ENCODE measurements around the gene FGR.

Gene FGR

DNA sequence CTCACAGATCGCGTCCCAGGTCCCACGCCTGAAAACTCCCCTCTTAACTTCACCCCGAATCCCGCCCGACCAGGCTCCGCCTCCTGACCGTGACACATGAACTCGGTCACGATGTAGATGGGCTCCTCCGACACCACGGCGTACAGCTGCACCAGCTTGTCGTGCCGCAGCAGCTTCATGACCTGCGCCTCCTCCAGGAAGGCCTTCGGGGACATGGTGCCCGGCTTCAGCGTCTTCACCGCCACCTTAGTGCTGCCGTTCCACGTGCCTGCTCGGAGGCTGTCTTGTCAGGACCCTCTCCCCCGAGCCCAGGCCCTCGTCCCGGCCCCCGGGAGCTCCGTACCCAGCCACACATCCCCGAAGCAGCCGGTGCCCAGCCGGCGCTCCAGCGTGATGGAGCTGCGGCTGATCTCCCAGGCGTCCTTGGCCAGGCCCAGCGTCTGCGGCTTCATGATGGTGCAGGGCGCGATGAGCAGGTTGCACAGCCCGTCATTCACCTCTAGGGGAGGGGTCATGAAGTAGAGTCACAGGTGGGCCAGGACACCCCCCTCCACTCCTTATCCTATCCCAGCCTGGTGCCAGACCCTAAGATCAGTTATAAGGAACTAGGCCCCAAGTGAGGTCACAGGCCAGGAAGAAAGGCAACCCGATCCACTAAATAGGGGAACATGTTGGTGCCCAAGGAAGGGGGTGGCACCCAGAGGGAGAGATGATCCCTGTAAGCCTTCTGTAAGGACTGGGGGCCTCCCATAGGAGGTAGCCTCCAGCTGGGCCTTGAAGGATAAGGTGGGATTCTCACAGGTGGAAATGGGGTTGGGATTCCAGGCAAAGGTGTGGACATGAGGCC, 19.4 kb downstream of the FGR start:
- no peak for ATAC-seq

DNA sequence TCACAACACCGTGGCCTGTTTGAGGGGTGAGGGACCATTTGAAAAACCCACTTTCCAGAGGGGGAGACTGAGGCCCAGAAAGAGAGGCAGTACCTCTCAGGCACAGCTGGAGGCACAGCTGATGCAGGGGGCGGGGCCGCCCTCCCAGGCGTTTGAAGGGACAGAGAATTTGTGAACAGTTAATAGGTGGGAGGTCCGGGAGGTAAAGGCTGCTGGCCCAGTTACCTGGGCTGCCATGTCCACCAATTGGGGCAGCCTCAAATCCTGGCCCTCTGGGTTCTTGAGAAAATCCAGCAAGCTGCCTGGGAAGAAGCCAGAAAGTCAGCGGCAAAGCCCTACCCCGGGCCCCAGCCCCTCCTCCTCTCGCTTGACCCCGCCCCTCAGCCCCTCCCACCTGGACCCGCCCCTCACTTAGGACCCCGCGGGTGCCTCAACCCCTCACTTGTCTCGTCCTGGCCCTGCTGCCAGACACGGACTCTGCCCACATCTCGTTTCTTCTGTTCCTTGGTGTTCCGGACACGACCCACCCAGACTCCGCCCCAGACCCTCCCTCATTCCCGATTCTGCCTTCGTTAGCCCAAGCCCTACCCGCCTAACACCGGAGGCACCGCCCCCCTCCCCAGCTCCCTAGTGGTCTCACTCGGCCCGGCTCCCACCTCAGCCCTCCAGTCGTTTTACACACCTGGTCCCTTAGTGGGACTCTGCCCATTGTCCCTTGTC, 20.2 kb downstream of the FGR start:
- no peak for ATAC-seq

DNA sequence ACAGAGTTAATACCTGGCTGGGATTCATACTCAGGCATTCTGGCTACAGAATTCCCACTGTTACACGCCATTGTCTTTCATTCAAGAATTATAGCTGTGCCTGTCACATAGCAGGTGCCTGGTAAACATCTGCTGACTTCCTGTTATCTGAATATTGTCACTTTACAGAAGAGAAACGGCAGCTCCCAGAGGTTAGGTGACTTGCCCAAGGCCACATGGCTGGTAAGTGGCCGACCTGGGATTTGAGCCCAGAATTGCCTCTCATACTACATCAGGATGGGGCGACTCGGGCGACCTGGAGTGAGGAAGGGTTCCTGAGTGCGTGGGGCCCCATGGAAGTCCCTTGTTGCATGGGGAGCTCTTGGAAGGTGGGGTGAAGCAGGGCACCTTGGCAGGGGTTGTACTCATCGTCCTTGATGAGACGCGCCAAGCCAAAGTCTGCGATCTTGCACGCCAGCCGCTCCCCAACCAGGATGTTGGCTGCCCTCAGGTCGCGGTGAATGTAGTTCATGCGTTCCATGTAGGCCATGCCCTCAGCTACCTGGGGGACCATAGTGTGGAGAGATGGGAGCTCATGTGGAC, 20.9 kb downstream of the FGR start:
- ATAC-seq = no peak

DNA sequence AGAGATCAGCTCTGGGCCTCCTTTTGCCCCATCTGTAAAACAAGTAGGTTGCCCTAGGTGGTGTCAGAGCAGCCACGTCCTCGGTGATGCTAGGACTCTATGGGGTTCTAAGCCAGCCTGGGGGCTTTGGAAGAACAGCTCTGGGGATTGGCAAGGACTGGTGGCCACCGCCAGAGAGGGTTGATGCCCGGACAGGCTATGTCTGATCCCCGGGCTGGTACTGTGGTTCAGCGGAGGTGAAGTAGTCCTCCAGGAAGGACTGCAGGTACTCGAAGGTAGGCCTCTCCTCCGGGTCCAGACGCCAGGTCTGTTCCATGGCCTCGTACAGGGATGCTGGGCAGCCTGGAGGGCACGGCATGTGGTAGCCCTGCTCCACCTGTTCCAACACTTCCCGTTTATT, 22.3 kb downstream of the FGR start:
- no peak for ATAC-seq

DNA sequence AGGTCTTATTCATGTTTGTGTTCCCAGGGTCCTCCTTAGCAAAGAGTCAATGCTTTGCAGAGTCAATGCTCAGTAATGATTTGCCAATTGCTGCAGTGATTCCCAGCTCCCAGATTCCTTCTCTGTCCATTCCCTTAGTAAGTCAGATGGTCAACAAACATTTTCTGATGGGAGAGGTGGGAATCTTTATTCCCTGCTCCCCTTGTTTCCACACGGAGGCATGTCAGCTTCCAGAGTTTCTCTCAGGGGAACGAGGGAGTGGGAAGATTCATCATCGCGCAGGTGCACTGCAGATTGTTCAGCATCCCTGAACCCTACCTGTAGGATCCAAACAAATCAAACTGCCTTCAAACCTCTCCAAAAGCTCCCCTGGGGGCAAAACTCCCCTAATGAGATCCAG, 23.5 kb downstream of the FGR start:
- ATAC-seq = no peak

DNA sequence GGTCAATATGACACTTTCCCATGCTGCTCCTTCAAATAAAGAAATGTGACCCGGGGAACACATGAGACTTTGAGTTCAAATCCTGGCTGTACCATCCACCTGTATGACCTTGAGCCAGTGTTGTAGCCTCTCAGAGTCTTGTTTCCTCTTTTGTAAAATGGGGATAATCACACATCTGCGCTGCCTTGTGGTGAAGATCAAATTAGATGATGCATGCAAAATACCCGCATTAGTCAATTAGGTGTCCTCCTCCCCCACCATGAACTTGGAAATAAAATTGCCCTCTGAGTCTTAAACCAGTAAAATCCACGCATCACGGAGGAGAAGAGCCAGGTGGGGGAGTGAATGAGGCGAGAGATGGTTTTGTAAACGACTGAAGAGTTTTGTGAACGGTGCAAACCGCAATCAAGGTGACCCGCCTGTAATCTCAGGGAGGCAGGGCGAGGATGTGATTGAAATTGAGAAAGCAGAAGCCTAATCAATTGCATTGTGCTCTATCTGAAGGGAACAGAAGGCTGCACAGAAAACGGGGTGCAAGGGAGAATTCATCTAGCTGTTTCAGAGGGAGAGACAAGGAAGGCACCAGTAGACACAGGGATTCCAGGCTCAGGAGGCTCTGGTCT, 25.3 kb downstream of the FGR start:
- ATAC-seq = peak; percentile 22 to 23

DNA sequence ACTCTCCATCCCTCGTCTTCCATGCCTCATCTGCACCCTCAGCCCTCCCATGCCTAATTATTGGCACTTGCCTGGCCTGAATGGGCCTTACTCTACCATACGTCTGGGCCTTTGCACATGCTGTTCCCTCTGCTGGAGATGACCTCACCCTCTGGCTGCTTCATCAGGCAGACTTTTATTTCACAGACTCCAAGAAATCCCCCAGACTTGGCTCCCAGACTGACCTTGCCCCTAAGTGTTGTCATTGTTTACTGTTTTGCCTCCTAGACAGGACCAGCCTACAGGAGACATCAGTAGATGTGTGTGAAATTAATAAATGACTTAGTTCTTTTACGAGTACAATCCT, 25.8 kb downstream of the FGR start:
- ATAC-seq = no peak

DNA sequence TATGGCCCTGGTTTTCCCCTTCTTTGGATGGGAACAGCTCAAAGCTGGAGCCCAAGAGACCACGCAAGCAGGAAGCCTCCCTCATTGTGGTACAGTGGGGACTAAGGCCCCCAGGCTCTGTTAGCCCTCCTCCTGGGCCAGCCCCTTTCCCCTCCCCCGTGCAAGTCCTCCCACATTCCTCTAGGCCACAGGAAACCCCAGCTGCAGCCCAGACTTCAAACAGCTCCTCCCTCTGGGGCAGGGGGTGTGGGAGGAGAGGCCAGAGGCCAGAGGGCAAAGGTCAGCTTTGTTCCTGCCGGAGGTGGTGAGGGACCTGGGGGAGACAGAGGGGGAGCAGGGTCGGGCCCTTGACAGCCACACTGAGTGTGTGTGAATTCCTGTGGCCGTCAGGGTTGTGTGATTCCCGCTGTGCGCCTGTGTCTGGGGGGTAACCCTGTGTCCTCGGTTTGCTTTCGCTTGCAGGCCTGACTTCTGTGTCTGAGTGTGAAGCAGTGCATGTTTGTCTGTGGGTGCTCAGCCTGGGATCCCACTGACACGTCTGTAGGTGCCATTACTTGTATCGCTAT, 27.7 kb downstream of the FGR start:
- ATAC-seq = no peak

DNA sequence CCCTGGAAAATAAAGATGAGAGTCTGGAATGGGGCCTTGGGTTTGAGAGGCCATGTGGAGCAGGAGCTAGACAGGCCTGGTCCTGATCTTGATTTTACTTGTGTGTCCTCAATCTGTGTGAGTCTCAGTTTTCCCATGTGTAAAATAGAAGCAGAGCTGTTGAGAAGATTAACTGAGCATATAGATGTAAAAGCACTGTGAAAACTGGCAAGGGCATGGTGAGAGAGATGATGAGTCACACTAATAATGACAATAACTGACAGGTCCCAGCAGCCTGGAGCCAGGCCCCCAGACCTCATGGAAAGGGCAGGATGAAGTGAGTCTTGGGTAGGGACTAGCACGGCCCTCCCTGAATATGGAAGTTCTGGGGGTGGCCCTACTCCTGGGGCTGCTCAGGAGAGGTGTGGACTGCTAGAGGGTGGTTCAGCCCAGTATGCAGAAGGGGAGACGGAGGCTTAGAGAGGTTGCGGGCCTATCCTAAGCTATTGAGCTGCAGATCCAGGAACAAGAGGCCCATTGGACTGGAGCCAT, 28.2 kb downstream of the FGR start:
- no peak for ATAC-seq

DNA sequence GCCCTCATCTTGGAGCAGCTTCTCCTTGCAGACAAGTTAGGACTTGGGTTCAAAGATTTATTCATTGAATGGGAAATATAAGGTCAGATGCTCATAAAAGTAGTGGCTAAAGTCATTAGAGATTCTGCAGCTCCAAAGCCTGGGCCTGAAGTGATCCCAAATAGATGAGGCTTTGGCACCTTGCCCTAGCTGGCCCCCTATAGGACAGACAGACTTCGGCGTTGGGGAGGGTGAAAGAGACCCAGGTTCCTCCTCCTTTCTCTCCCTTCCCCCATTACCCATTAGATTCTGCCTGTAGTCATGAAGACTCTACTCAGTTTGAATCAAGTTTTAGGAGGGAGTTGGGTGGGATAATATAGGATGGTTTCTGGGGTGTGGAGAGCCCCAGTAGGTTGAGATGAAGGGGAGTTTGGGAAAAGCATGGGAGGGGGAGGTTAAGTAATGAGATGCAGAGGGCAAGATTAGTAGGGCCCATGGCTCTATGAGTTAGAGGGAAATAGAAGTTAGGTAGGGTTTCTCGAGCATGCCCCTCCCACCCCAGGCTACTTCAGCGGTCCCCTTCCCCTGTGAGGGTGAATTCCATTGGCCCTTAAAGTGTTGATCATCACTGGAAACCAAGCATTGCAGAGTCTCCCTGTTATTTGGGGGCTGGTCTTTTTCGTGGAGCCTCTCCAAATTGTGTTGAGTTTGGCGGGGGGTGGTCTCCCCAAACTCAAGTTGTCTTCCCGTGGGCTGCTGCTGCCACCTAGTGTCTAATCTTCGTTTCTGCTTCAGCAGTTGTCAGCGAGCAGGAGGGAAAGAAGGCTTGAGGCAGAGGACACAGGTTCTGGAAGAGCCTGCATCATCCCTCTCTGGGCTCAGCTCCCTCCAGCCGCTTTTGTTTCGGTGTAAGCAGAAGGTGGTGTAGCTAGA, 28.9 kb downstream of the FGR start:
- ATAC-seq = no peak

DNA sequence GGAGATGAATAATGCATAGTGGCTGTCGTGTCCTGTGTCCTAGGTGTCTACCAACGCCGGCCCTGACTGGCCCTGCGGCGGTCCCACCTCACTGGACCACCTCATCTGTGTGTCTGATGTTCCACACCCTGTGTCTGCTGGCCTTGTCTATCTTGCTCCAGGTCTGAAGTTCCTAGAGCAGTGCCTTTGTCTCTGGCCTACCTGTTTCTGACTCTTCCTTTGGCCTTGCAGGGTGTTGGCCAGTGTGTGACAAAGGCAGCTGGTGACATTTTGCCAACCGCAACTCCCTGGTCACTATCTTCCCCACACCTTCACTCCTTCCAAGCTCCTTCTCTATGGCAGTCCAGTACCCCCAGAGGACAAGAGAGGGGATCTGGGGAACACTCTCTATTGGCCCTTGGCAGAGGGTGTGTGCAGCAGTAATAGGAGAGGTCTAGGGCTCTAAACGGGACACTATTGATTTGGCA, 29.7 kb downstream of the FGR start:
- no peak for ATAC-seq

DNA sequence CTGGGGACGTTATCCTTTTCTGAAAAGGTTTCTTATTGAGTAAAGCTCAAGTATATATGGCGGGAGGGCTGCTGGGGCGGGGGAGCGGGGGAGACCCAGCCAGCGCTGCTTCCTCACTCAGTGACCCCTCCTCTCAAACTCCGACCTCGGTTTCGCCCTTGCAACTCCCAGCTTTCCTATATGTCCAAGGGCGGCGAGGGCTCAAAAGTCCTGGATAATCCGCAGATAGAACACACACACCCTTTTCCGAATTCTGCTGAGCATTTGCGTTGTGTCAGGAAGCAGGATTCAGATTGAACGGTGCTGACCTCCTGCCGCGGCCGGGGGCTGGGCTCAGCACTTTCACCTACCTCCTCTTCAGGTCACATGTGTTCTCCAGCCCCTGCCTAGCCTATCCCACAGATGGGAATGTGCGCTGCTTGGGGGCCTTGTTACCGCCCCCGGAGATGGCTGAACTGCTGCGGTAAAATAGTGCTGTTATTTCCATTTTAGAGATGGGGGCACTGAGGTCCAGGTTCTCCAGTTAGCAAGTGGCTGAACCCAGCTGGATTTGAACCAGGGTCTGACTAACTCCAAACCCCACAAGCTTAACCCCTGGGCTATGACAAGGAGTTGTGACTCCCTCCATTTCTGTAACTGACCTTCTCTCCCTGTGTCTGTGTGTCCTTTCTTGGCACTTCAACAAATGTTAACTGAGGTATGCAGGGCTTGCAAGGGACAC, 30.2 kb downstream of the FGR start:
- no peak for ATAC-seq

DNA sequence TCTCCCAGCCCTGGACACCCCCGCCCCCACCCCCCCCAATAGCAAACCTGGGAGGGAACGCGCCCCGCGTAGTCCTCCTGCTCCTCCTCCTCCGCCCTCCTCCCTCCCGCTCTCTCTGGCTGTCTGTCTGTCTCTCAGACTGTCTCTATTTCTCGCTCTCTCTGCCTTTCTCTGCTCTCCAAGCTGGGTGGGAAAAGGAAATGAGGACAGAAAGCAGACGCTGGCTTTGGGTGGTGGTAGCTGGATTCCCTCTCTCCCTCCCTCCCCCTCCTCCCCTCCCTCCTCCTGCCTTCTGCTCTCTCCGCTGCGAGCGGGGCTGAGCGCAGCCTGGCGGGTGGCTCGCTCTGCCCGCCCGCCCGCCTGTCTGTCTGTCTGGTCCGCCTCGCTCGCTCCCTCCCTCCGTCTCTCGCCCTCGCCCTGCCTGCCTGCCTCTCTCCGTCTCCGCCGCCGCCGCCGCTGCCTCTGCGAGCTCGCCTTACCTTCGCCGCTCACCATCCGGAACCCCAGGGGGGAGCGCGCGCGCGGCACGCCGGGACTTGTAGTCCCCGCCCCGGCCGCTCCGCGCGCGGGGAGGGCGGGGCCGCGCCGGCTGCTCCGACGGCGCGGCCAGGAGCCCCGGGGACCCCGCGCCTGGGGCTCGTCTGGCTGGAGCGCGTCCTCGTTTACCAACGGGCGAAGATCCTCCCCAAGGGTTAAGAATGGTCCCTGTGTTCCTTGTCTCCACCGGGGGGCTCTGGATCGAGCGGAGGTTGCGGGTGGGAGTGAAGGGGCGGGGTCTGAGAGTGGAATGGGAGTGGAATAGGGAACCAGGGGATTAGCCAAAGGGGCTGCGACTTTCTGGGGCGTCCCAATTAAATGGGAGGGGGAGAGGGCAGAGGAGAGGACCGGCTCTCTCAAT, 31.1 kb downstream of the FGR start, which contains the start of gene AHDC1:
Gene AHDC1, minus strand, starts transcription at position 464 of the 898 bp plus-strand sequence. CDS start 52,029 bp downstream, outside the sequence.
- peak; percentile 85 to 86 for ATAC-seq

DNA sequence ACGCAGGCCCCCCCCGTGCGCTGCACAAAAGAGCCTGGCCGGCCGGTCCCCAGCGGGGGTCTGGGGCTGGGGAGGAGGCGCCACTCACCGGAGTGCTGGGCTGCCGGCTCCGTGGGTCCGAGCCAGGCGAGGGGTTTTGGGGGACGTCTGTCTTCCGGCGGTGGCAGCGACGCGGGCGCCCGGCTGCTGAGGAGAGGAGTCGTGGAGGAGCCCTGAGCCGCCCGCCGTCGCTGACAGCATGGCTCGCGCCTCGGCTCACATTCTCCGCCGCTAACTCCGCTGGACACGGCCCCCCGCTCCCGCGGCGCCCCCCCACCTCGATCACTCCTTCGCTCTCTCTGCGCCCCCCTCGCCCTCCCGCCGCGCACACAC, 31.7 kb downstream of the FGR start:
- ATAC-seq = peak in 1 of 2 donors; percentile 6

DNA sequence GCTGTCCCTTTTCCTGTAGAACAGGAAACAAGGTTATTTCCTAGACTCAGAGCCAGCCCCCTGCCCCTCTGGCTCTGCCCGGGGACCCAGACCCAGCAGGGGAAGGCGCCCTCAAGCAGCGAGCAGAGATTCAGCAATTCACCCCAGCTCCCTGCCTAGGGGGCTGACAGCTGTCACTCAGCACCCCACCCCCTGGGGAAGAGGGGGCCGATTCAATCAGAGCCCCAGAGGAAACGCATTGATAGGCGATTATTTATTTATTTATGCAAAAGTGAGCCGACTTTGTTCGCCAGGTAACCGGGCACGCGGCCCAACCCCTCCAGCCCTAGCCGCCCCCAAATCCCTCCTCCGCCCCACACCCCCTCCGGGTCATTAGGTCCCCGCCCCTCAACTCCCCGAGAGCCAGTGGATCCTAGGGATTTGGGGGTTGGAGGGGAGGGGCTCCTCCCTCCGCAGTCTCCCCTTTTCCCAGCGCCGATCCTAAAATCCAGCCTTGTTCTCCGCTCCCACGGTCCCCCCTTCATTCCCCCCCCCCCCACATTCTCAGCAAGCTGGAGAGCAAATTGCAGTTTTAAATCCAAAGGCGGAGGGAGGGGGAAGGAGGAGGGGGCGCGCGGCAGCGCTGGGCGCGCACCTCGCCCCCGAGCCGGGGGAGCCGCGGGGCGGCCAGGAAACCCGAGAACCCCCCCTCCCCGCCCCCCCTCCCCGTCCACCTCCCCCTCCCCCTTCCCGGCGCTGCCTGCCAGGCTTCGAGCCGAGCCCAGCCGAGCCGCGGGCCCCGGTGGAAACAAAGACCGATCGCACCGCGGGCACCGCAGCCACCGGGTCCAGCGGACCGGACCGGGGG, 32.3 kb downstream of the FGR start:
- ATAC-seq = no peak

DNA sequence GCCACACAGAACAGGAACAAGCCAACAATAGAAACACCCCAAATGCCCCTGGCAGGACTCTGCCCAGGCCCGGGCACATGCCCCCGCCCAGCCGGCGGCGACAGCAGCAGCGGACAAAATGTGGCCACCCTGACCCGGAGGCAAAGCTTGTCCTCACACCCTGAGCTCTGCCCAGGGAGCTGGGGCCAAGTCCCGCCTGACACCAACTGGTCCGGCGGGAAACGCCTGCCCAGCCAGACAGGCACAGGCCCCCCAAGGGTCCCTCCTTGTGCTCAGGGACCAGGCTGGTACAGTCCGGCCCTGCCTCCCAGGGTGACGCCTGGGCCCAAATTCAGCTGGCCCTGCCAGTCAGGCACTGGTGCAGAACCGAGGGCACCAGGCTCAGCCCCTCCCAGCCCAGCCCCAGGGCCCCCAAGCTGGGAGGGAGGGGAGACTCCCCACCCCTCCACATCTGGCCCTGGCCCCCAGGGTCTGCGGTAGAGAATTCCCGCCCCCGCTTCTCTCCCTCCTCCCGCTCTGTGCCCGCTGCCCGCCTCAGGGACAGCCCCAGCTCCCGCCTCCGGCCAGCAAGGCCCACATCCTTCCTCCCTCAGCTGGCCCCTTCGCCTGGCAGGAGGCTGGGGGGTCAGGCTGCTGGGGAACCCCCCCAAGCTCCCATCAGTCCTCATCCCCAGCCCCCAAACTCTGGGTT, 33.1 kb downstream of the FGR start:
- no peak for ATAC-seq

DNA sequence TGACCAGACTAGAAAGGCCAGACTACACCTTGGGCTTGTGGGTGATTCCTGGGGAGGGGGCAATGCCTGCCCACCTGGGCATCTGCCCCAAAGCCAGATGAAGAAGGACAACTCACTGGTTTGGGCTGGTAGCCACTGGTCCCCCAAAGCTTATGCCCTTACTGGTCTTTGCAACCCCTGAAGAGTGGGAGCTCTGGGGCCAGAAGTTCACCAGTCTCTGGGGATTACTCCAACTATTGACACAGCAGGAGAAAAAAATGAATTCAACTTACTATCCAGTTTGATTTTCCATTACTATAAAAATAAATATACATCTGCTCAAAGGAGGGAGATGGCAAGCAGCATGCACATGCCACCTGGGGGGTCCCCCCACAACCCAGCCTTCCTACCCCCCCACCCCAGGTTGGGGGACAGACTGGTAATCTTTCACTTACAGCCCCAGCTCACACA, 33.6 kb downstream of the FGR start:
- no peak for ATAC-seq

All from activated CD4-positive, CD25-positive, alpha-beta regulatory T cell treated with anti-CD3 and anti-CD28 coated beads, Interleukin-2, amount 50 U/mL, for 24 hours (primary cell).